GM23338 (cell line): ENCODE data around the gene NUB1. TPM values are rescaled to one million over a fixed set of nuclear protein-coding genes. Genes with fewer than 3 reads are reported as not detected.

Source experiments
- ATAC-seq: fragments of 200-7000 bp; cut with Tn5 transposase; 3 replicates; pipeline ENCODE4 v1.9.1; 2020
- DNase-seq: peaks from one replicate; pipeline ENCODE4 v3.0.0-alpha.2; 2015; ENCODE audit warnings: low spot score
- H2AFZ ChIP-seq: fragments of 200-600 bp; sonication (generic); 2 replicates; pipeline ENCODE4 v1.8.0; 2016; ENCODE audit warnings: antibody characterized with exemption, mild to moderate bottlenecking, moderate library complexity
- H3F3A ChIP-seq: fragments of 200-600 bp; sonication (generic); replicated peaks from 2 replicates; pipeline ENCODE4 v1.8.0; 2017; ENCODE audit warnings: antibody characterized with exemption, mixed run types, low read depth
- H3K27ac ChIP-seq: fragments of 200-600 bp; sonication (generic); 2 replicates; pipeline ENCODE4 v1.6.1; 2016; ENCODE audit warnings: low read depth
- H3K27me3 ChIP-seq: fragments of 200-600 bp; sonication (generic); 2 replicates; pipeline ENCODE4 v1.8.0; 2016; ENCODE audit warnings: mild to moderate bottlenecking, mixed run types, moderate library complexity; ENCODE audit not compliant: insufficient read depth
- H3K36me3 ChIP-seq: fragments of 200-600 bp; sonication (generic); 2 replicates; pipeline ENCODE4 v1.8.0; 2016; ENCODE audit warnings: mild to moderate bottlenecking; ENCODE audit not compliant: insufficient read depth
- H3K4me1 ChIP-seq: fragments of 200-600 bp; sonication (generic); 2 replicates; pipeline ENCODE4 v1.8.0; 2016; ENCODE audit warnings: mild to moderate bottlenecking, moderate library complexity; ENCODE audit not compliant: insufficient read depth
- H3K4me2 ChIP-seq: fragments of 200-600 bp; sonication (generic); 2 replicates; pipeline ENCODE4 v1.7.1; 2017; ENCODE audit warnings: mixed run types
- H3K4me3 ChIP-seq: fragments of 200-600 bp; sonication (generic); 2 replicates; pipeline ENCODE4 v1.6.1; 2016; ENCODE audit warnings: mixed run types
- H3K79me2 ChIP-seq: fragments of 200-600 bp; sonication (generic); replicated peaks from 2 replicates; pipeline ENCODE4 v1.8.0; 2017; ENCODE audit warnings: mild to moderate bottlenecking; ENCODE audit not compliant: insufficient read depth
- H3K9me2 ChIP-seq: fragments of 200-600 bp; sonication (generic); 2 replicates; pipeline ENCODE4 v1.8.0; 2017; ENCODE audit not compliant: insufficient read depth
- H4K20me1 ChIP-seq: fragments of 200-600 bp; sonication (generic); replicated peaks from 2 replicates; pipeline ENCODE4 v1.8.0; 2017; ENCODE audit warnings: mild to moderate bottlenecking; ENCODE audit not compliant: insufficient read depth
- H3K27ac Mint-ChIP-seq: 2 replicates; pipeline ENCODE4 v1.8.0; 2020; ENCODE audit warnings: inconsistent platforms, mild to moderate bottlenecking, moderate library complexity, mixed read lengths
- H3K27me3 Mint-ChIP-seq: 3 replicates; pipeline ENCODE4 v1.8.0; 2022; ENCODE audit warnings: low read depth, mild to moderate bottlenecking, moderate library complexity, mixed read lengths, inconsistent platforms; ENCODE audit not compliant: insufficient read depth, poor library complexity
- H3K36me3 Mint-ChIP-seq: 3 replicates; pipeline ENCODE4 v1.8.0; 2021; ENCODE audit warnings: low read depth, mild to moderate bottlenecking, inconsistent platforms, moderate library complexity, mixed read lengths
- H3K4me1 Mint-ChIP-seq: 3 replicates; pipeline ENCODE4 v1.8.0; 2020; ENCODE audit warnings: mild to moderate bottlenecking, inconsistent platforms, mixed read lengths
- H3K4me3 Mint-ChIP-seq: 3 replicates; pipeline ENCODE4 v1.8.0; 2021; ENCODE audit warnings: moderate library complexity, mild to moderate bottlenecking, inconsistent platforms, mixed read lengths
- H3K9me3 Mint-ChIP-seq: 3 replicates; pipeline ENCODE4 v1.8.0; 2020; ENCODE audit warnings: moderate library complexity, mild to moderate bottlenecking, inconsistent platforms, mixed read lengths
- CREB1 ChIP-seq: fragments of 250-450 bp; sonication (Bioruptor Pico); IDR thresholded peaks from 2 replicates; pipeline ENCODE4 v1.5.0; 2020; ENCODE audit warnings: low read depth, mild to moderate bottlenecking, moderate library complexity
- ETS1 ChIP-seq: IDR thresholded peaks from 2 replicates; pipeline ENCODE4 v1.6.1; 2016; ENCODE audit warnings: antibody characterized with exemption
- JUNB ChIP-seq: IDR thresholded peaks from one replicate; pipeline ENCODE4 v1.6.1; 2016; ENCODE audit warnings: antibody characterized with exemption; ENCODE audit not compliant: unreplicated experiment
- ZNF331 ChIP-seq: fragments of 250-450 bp; sonication (Bioruptor Pico); IDR thresholded peaks from 2 replicates; pipeline ENCODE4 v1.5.0; 2020; ENCODE audit warnings: low read depth, mild to moderate bottlenecking, moderate library complexity
- ZNF462 ChIP-seq: fragments of 250-450 bp; sonication (Bioruptor Pico); IDR thresholded peaks from 2 replicates; pipeline ENCODE4 v1.5.0; 2020; ENCODE audit warnings: mild to moderate bottlenecking, moderate library complexity
- polyA plus RNA-seq: library from polyadenylated mRNA; unstranded; fragments of >200 nt; fragmentation: Nextera tagmentation; extraction: Ambion mirVana; gene quantifications from 2 replicates; pipeline ENCODE4 v1.2.1, GENCODE V29; 2016
- total RNA-seq: library from RNA; depleted of rRNA; stranded (reverse); fragments of >200 nt; shearing (Covaris generic); gene quantifications from 2 replicates; pipeline ENCODE4 v1.2.3, GENCODE V29; 2014

NUB1 gene
- total and polyA plus RNA-seq, 2 experiments from 2014 or later = 31.8 to 42.3 TPM

GRCh38 chr7:151383638-151384351 is 42.2 kb downstream of the NUB1 start:
- peaks cover 30% of the 10 kb centered on the region for H3K27me3 Mint-ChIP-seq
- Histone ChIP-seq H3K36me3 (no peaks in the 10 kb centered on the region; the same call in 1 of the 2 replicates), H4K20me1 (no peaks in the 10 kb centered on the region), H3K9me2 (no peaks in the 10 kb centered on the region), H3K27ac (no peak overlapping the region), H3K27me3 (peaks cover 26% of the 10 kb centered on the region), H3K79me2 (no peaks in the 10 kb centered on the region), H3K4me2 (no peak overlapping the region), H3F3A (peaks cover 12% of the 10 kb centered on the region; the same call in 1 of the 2 replicates), H3K4me3 (no peak overlapping the region), H3K4me1 (peaks cover 18% of the 10 kb centered on the region), H2AFZ (no peak overlapping the region)
- no peak overlapping the region for H3K27ac Mint-ChIP-seq
- H3K4me1 Mint-ChIP-seq = peaks cover 18% of the 10 kb centered on the region
- no peak for DNase-seq
- peaks cover 4% of the 10 kb centered on the region; the same call in 1 of the 3 replicates for H3K36me3 Mint-ChIP-seq
- no peak for ATAC-seq
- no peak overlapping the region for H3K4me3 Mint-ChIP-seq
- no peaks in the 10 kb centered on the region for H3K9me3 Mint-ChIP-seq
- no peak for TF ChIP-seq CREB1
- TF ChIP-seq JUNB = no peak
- TF ChIP-seq ZNF331 = no peak
- TF ChIP-seq ETS1 = no peak

- Histone ChIP-seq H2AFZ (no peak overlapping the region), H3K4me3 (no peak overlapping the region), H3K27me3 (peaks cover 26% of the 10 kb centered on the region), H3K4me2 (no peak overlapping the region), H3K9me2 (no peaks in the 10 kb centered on the region), H3K4me1 (peaks cover 18% of the 10 kb centered on the region), H3K79me2 (no peaks in the 10 kb centered on the region), H3K36me3 (no peaks in the 10 kb centered on the region; the same call in 1 of the 2 replicates), H3K27ac (no peak overlapping the region), H3F3A (peaks cover 12% of the 10 kb centered on the region; the same call in 1 of the 2 replicates), H4K20me1 (no peaks in the 10 kb centered on the region)
- Mint-ChIP-seq H3K36me3 (peaks cover 4% of the 10 kb centered on the region; the same call in 1 of the 3 replicates), H3K9me3 (no peaks in the 10 kb centered on the region), H3K27ac (no peak overlapping the region), H3K27me3 (peaks cover 29% of the 10 kb centered on the region), H3K4me1 (peaks cover 18% of the 10 kb centered on the region), H3K4me3 (no peak overlapping the region)
- TF ChIP-seq ZNF331 (no peak), ZNF462 (no peak)
- no peak for DNase-seq
- ATAC-seq = no peak
Measured at GRCh38 chr7:151384352-151384697, 42.7 kb downstream of the NUB1 start.
